ENCODE data around the gene TNFAIP3.

Gene TNFAIP3

GRCh38 chr6:137904822-137905617 lies 38.0 kb downstream of the TNFAIP3 start:
- Histone ChIP-seq H3K9me3 (no peaks in the 10 kb centered on the region), H3K27me3 (no peaks in the 10 kb centered on the region), H3K4me1 (no peaks in the 10 kb centered on the region), H3K4me3 (ENCODE audit: low read depth, low read length) (no peak overlapping the region), H3K36me3 (no peaks in the 10 kb centered on the region)
- no peak for DNase-seq
- no peak for TF ChIP-seq CTCF (IDR thresholded peaks at IDR 0.05; ENCODE audit: low read depth, low read length)

GRCh38 chr6:137906020-137906472 lies 39.0 kb downstream of the TNFAIP3 start:
- Histone ChIP-seq H3K4me3 (ENCODE audit: low read depth, low read length) (no peak overlapping the region), H3K9me3 (no peaks in the 10 kb centered on the region), H3K36me3 (no peaks in the 10 kb centered on the region), H3K4me1 (no peaks in the 10 kb centered on the region), H3K27me3 (no peaks in the 10 kb centered on the region)
- no peak for DNase-seq
- no peak for TF ChIP-seq CTCF (IDR thresholded peaks at IDR 0.05; ENCODE audit: low read depth, low read length)

- Histone ChIP-seq H3K36me3 (no peaks in the 10 kb centered on the region), H3K4me1 (no peaks in the 10 kb centered on the region), H3K9me3 (no peaks in the 10 kb centered on the region), H3K27me3 (no peaks in the 10 kb centered on the region), H3K4me3 (ENCODE audit: low read depth, low read length) (no peak overlapping the region)
- no peak for DNase-seq
- no peak for TF ChIP-seq CTCF (IDR thresholded peaks at IDR 0.05; ENCODE audit: low read depth, low read length)
These were observed 40.1 kb downstream of the TNFAIP3 start for GRCh38 chr6:137907170-137907569.

GRCh38 chr6:137909533-137909932 lies 42.5 kb downstream of the TNFAIP3 start:
- no peak for TF ChIP-seq CTCF (IDR thresholded peaks at IDR 0.05; ENCODE audit: low read depth, low read length)
- no peak overlapping the region for H3K4me3 ChIP-seq (ENCODE audit: low read depth, low read length)
- H3K9me3 ChIP-seq, result no peaks in the 10 kb centered on the region
- H3K27me3 ChIP-seq, result no peaks in the 10 kb centered on the region
- no peaks in the 10 kb centered on the region for H3K36me3 ChIP-seq
- no peak for DNase-seq
- H3K4me1 ChIP-seq, result no peaks in the 10 kb centered on the region

GRCh38 chr6:137910424-137910834 lies 43.4 kb downstream of the TNFAIP3 start:
- no peak for DNase-seq
- Histone ChIP-seq H3K9me3 (no peaks in the 10 kb centered on the region), H3K4me1 (no peaks in the 10 kb centered on the region)

More at GRCh38 chr6:137910424-137910834, 43.4 kb downstream of the TNFAIP3 start:
- Histone ChIP-seq H3K4me3 (ENCODE audit: low read depth, low read length) (no peak overlapping the region), H3K27me3 (no peaks in the 10 kb centered on the region), H3K36me3 (no peaks in the 10 kb centered on the region)
- no peak for TF ChIP-seq CTCF (IDR thresholded peaks at IDR 0.05; ENCODE audit: low read depth, low read length)
